AG04450 (cell line): ENCODE data around the gene RAB8B. TPM values are rescaled to one million over a fixed set of nuclear protein-coding genes. Genes with fewer than 3 reads are reported as not detected.

Experiments used
- CTCF ChIA-PET: fragments of 300-600, 350-600 bp; formaldehyde crosslinking; extraction: SDS; loops from one replicate; lab custom pipeline; 2022; ENCODE audit warnings: antibody characterized with exemption, inconsistent platforms; lab: Charles Lee
- POLR2A ChIA-PET: fragments of 350-600 bp; formaldehyde crosslinking; extraction: SDS; loops from one replicate; lab custom pipeline; 2021; ENCODE audit warnings: antibody characterized with exemption, inconsistent platforms; lab: Yijun Ruan, JAX
- DNase-seq: peaks from one replicate; pipeline ENCODE4 v3.0.0-alpha.2; 2011; ENCODE audit warnings: low read depth, low spot score
- H3K27ac ChIP-seq: one replicate; pipeline ENCODE4 v1.5.1; 2012; ENCODE audit warnings: low read depth, low read length, control low read depth
- H3K27me3 ChIP-seq: one replicate; pipeline ENCODE4 v1.6.0; 2012; ENCODE audit warnings: low read length; ENCODE audit not compliant: control insufficient read depth, insufficient read depth
- H3K4me3 ChIP-seq: 2 replicates; pipeline ENCODE4 v1.5.1; 2011; ENCODE audit warnings: mild to moderate bottlenecking, low read depth, low read length, control low read depth
- H3K9me3 ChIP-seq: 2 replicates; pipeline ENCODE4 v1.5.1; 2012; ENCODE audit warnings: low read length; ENCODE audit not compliant: control insufficient read depth, insufficient read depth
- polyA plus RNA-seq: library from polyadenylated mRNA; depleted of rRNA; stranded (reverse); fragments of >200 nt; gene quantifications from 2 replicates; pipeline ENCODE4 v1.2.3, GENCODE V29; 2011
- TF ChIP-seq, protein P1 (sequence below): IDR thresholded peaks from 2 replicates; pipeline ENCODE4 v1.5.1; 2011; ENCODE audit warnings: low read depth, low read length, control low read depth, inconsistent platforms

The RAB8B gene
- polyA plus RNA-seq, 1 experiment = 82.4 TPM

GRCh38 chr15:63165166-63165859 is 24.1 kb upstream of the RAB8B start:
- no peak overlapping the region for H3K27ac ChIP-seq
- no peaks in the 10 kb centered on the region for H3K27me3 ChIP-seq
- DNase-seq = no peak
- CTCF ChIA-PET = no interaction called here
- H3K9me3 ChIP-seq = no peaks in the 10 kb centered on the region
- POLR2A ChIA-PET = interaction anchor here (1.5 kb wide), 1 partner anchor 8 kb away, joined by 3 read pairs; the partner anchor contains the start of gene RPS27L
- TF ChIP-seq, protein P1, sequence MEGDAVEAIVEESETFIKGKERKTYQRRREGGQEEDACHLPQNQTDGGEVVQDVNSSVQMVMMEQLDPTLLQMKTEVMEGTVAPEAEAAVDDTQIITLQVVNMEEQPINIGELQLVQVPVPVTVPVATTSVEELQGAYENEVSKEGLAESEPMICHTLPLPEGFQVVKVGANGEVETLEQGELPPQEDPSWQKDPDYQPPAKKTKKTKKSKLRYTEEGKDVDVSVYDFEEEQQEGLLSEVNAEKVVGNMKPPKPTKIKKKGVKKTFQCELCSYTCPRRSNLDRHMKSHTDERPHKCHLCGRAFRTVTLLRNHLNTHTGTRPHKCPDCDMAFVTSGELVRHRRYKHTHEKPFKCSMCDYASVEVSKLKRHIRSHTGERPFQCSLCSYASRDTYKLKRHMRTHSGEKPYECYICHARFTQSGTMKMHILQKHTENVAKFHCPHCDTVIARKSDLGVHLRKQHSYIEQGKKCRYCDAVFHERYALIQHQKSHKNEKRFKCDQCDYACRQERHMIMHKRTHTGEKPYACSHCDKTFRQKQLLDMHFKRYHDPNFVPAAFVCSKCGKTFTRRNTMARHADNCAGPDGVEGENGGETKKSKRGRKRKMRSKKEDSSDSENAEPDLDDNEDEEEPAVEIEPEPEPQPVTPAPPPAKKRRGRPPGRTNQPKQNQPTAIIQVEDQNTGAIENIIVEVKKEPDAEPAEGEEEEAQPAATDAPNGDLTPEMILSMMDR = no peak
- H3K4me3 ChIP-seq = no peak overlapping the region

- TF ChIP-seq, protein P1 = no peak
- DNase-seq = no peak
- POLR2A ChIA-PET = interaction anchor here (1.5 kb wide), 1 partner anchor 9 kb away, joined by 3 read pairs; the partner anchor contains the start of gene RPS27L
- H3K27ac ChIP-seq = no peak overlapping the region
- no peaks in the 10 kb centered on the region for H3K27me3 ChIP-seq
- no peak overlapping the region for H3K4me3 ChIP-seq
- H3K9me3 ChIP-seq = no peaks in the 10 kb centered on the region
- CTCF ChIA-PET = no interaction called here
Measured at GRCh38 chr15:63166219-63166618, 23.2 kb upstream of the RAB8B start.

GRCh38 chr15:63169788-63170187 is 19.6 kb upstream of the RAB8B start:
- no peak for DNase-seq
- ChIA-PET CTCF (no interaction called here), POLR2A (no interaction called here)
- H3K9me3 ChIP-seq = no peaks in the 10 kb centered on the region
- H3K27ac ChIP-seq = no peak overlapping the region
- TF ChIP-seq, protein P1 = no peak
- no peaks in the 10 kb centered on the region for H3K27me3 ChIP-seq
- H3K4me3 ChIP-seq = no peak overlapping the region

- H3K9me3 ChIP-seq = no peaks in the 10 kb centered on the region
- no peak overlapping the region for H3K27ac ChIP-seq
- ChIA-PET CTCF (interaction anchor here (0.8 kb wide), 1 partner anchor 78 kb away, joined by 3 read pairs; no protein-coding TSS in a partner anchor), POLR2A (interaction anchor here (0.5 to 0.6 kb wide), 2 partner anchors 37 to 90 kb away, joined by 3 to 5 read pairs; no protein-coding TSS in a partner anchor)
- no peak overlapping the region for H3K4me3 ChIP-seq
- TF ChIP-seq, protein P1 = no peak
- no peak for DNase-seq
- no peaks in the 10 kb centered on the region for H3K27me3 ChIP-seq
Measured at GRCh38 chr15:63172376-63172775, 17.0 kb upstream of the RAB8B start.

- POLR2A ChIA-PET = interaction anchor here (0.5 to 0.6 kb wide), 2 partner anchors 37 to 89 kb away, joined by 3 to 5 read pairs; no protein-coding TSS in a partner anchor
- no peak overlapping the region for H3K4me3 ChIP-seq
- CTCF ChIA-PET = interaction anchor here (0.8 kb wide), 1 partner anchor 79 kb away, joined by 3 read pairs; no protein-coding TSS in a partner anchor
- H3K9me3 ChIP-seq = no peaks in the 10 kb centered on the region
- DNase-seq = no peak
- H3K27ac ChIP-seq = no peak overlapping the region
- TF ChIP-seq, protein P1 = no peak
- H3K27me3 ChIP-seq = no peaks in the 10 kb centered on the region
Measured at GRCh38 chr15:63172851-63173451, 16.5 kb upstream of the RAB8B start.
